Measurements from ENCODE around the gene SALL3.

The SALL3 gene

DNA sequence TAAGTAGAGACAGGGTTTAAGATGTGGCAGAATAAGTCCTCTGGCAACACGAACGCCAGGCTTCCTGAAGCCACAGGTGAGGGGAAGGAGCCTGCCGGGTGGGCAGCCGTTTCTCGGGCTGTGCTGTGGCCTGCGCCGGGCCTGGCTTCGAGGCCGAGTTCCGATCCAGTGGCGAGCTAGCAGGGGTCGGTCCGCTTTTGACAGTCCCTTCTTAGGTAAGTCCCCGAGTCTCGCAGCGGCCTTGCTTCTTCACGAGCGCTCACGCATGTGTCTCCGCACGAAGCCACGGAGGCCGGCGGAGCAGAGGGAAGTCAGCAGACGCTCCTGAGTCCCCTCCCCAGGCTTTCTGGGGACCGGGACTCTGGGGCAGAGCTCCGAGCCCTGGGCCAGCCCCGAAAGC lies 26.0 kb downstream of the SALL3 start:
- no peak for DNase-seq (ENCODE audit: low read depth, low spot score)

- DNase-seq (ENCODE audit: low read depth, low spot score): no peak
These were observed 26.6 kb downstream of the SALL3 start for GRCh38 chr18:79006106-79006795.

- DNase-seq (ENCODE audit: low read depth, low spot score): no peak
These were observed 27.8 kb downstream of the SALL3 start for GRCh38 chr18:79007440-79007839.

DNA sequence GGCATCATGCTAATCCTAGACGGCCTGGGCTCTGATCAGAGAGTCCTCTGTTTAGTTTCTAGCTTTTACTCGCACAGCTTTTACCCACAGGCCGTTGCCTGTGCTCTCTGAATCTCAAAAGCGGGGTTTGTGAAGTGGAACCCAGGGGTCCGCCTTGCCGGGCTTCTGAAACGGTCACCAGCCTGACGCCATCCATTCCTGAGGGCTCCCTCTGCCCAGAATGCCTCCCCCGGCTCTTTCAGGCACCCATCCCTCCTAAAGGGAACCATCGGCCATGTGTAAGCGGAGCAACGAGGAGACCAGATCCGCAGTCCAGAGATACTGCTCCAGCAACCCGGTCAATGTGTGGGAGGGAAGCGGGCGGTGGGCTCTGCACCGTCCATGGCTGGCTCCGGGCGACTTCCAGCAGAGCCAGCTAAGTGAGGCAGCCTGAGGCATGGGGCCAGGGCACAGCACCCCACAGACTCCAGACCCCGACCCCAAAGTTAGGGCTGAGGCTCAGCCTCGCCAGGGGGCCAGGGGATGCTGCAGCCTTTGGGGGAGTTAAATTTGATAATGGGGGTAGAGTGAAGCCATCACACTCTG lies 28.8 kb downstream of the SALL3 start:
- DNase-seq (ENCODE audit: low read depth, low spot score): no peak

DNA sequence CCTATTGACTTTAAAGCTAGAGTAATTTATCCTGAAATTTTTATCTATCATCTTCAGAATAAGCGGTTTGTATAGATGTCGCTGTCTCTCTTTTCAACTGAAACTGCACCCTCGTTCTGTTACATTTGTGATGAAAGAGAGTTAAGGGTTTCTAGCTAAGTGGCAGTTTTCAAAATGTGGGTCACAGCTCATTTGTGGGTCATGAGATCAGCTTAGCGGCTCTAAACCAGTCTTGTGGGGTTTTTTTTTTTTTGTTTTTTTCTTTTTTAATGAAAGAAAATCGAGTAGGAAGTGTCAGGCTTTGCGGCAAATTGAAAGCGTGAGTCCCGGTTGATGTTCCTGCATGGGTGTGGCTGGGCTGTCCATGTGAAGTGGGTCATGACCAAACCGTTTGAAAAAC lies 31.2 kb downstream of the SALL3 start:
- no peak for DNase-seq (ENCODE audit: low read depth, low spot score)

DNA sequence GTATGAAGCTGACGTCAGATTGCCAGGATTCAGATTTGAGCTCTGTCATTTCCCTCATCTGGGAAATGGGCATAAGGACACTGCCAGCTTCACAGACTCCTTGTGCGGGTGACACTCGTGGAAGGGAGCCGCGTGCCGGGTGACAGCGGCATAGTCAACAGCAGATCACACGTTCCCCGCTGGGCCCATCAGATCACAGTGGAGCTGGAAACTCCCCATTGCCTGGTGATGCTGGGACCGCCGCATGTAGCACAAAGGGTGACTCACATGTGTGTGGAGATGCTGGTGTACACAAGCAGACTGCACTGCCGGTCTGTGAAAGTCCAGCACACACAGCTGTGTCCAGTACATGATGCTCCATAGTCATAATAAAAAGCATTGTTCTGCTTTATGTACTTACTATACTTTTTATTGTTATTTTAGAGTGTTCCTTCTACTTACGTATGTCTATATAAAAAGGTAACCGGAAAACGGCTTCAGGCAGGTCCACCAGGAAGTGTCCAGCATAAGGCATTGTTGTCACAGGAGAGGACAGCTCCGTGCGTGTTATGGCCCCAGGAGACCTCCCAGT lies 31.8 kb downstream of the SALL3 start:
- DNase-seq (ENCODE audit: low read depth, low spot score): no peak

- no peak for DNase-seq (ENCODE audit: low read depth, low spot score)
These were observed 34.3 kb downstream of the SALL3 start for GRCh38 chr18:79013869-79014268.

DNA sequence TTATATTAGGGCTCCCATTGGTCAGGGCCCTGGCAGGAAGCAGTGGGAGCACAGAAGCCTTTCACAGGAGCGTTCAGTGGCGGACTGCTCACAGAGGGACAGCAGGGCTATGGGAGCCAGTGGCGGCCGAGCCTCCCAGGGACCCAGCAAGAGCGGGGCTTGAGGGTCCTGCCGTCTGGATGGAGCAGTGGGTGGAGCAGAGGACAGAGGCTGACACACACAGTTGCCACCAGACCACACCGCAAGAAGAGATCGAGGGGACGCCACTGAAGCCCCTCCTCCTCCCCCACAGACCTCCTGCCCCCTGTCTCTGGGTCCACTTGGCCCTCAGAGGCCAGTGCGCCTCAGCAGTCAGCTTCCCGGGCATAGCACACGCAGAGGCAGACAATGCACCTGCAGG lies 39.3 kb downstream of the SALL3 start:
- no peak for DNase-seq (ENCODE audit: low read depth, low spot score)

- DNase-seq (ENCODE audit: low read depth, low spot score): no peak
These were observed 40.3 kb downstream of the SALL3 start for GRCh38 chr18:79019881-79020280.

DNA sequence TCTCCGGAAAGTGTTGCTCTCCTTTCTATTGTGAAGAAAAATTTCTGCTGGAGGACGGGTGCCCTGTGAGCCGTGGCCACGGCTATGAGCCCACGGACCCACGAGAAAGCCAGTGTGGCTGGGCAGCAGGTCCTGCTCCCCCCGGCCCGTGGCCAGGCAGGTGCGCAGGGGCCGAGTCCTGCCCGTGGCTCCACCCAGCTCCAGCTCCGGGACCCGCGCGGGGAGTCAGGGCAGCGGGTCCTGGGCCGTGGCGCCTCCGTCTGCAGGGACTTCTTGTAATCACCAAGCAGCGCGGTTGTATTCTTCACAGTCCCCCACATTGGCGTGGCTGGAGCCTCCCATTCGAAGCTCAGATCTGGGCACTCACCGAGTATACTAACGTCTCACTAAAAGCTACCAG lies 43.0 kb downstream of the SALL3 start:
- no peak for DNase-seq (ENCODE audit: low read depth, low spot score)

DNA sequence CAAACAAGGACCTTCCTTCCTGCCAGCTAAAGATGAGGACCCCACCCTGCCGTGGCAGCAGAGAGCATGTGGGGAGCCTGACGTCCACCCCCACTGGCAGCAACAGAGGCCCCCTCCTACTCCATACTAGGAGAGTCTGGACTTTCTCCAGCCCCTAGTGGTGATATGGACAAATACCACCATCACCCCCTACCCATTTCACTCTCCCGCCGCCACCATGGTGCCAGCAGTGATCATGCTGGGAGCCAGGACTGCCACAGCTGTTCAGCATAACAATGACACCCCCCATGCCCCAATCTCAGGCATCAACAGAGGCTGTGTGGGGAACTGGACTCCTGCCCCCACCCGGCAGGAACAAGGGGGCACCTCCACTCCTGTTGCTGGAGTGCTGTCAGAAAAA lies 46.9 kb downstream of the SALL3 start:
- DNase-seq (ENCODE audit: low read depth, low spot score): no peak

- no peak for DNase-seq (ENCODE audit: low read depth, low spot score)
These were observed 51.1 kb downstream of the SALL3 start for GRCh38 chr18:79030680-79031079.

DNA sequence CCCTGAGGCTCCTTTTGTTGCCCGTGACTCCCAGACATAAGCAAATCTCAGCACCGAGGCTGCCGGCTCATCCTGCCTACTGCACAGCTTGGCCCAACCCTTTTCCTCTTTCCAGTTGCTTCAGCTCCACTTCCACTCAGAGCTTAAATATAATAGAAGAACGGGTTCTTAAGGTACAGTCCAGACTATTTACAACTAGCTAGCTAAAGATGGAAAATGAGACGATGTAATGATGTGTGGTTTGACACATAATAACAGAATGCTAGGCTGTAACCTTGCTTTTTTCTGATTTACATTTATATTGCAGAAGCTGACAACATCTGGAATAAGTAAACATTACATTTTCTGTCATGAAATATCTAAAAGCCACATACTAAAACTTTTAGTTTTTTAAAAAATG lies 62.7 kb downstream of the SALL3 start:
- no peak for DNase-seq (ENCODE audit: low read depth, low spot score)

DNA sequence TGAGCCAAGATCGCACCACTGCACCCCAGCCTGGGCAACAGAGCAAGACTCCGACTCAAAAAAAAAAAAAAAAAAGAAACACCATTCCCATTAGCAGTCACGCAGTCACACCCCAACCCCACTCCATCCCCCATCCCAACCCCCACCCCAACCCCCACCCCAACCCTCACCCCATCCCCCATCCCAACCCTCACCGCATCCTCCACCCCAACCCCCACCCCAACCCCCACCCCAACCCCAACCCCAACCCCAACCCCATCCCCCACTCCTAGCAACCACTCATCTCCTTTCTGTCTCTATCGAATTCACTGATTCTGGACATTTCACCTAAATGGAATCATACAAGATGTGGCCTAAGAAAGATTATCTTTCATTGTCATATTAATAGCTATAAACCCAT lies 63.7 kb downstream of the SALL3 start:
- DNase-seq (ENCODE audit: low read depth, low spot score): no peak

DNA sequence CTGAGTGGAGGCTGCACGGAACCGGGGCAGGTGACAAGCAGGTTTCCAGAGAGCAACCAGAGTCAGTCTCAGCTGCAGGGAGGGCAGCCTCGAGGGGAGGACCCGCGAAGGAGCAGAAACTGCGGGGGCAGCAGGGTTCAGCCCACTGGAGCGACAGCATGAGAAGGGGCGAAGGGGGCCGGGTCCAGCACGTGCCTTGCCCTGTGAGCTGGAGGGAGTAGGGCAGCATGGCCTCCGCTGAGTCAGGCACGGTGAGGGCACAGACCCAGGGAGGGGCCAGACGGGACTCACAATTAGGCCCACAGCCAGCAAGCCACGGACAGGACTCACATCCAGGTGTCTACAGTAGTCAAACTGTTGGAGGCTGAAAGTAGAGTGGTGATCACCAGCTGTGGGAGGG lies 66.9 kb downstream of the SALL3 start:
- DNase-seq (ENCODE audit: low read depth, low spot score): no peak

GRCh38 chr18:79047556-79048244 lies 68.1 kb downstream of the SALL3 start:
- DNase-seq (ENCODE audit: low read depth, low spot score): no peak

GRCh38 chr18:79048245-79048632 lies 68.6 kb downstream of the SALL3 start:
- no peak for DNase-seq (ENCODE audit: low read depth, low spot score)

- no peak for DNase-seq (ENCODE audit: low read depth, low spot score)
These were observed 69.9 kb downstream of the SALL3 start for GRCh38 chr18:79049506-79049905.

Measured in smooth muscle cell of the brain vasculature (primary cell).